WTC11 (cell line): ENCODE data around the gene CREB3. TPM values are rescaled to one million over a fixed set of nuclear protein-coding genes. Genes with fewer than 3 reads are reported as not detected.

Experiments
- ATAC-seq: fragments of 200-7000 bp; cut with Tn5 transposase; 2 replicates; pipeline ENCODE4 v1.10.0; 2021; ENCODE audit warnings: mild to moderate bottlenecking, moderate library complexity
- CTCF ChIA-PET: fragments of 300-600 bp; sonication (Branson Sonifier 250); formaldehyde crosslinking; loops from one replicate; lab custom pipeline; 2021; ENCODE audit warnings: antibody characterized with exemption; lab: Charles Lee
- POLR2A ChIA-PET: fragments of 350-600 bp; sonication (Branson Sonifier 250); formaldehyde crosslinking; loops from one replicate; lab custom pipeline; 2021; ENCODE audit warnings: antibody characterized with exemption; lab: Charles Lee
- DNase-seq: peaks from one replicate; pipeline ENCODE4 v3.0.0; 2021; ENCODE audit warnings: low spot score
- H3K27ac Mint-ChIP-seq: 2 replicates; pipeline ENCODE4 v1.8.0; 2021; ENCODE audit warnings: mixed read lengths
- H3K27me3 Mint-ChIP-seq: 2 replicates; pipeline ENCODE4 v1.8.0; 2021; ENCODE audit warnings: low read depth, mild to moderate bottlenecking, moderate library complexity, mixed read lengths
- H3K36me3 Mint-ChIP-seq: 2 replicates; pipeline ENCODE4 v1.8.0; 2021; ENCODE audit warnings: mixed read lengths
- H3K4me1 Mint-ChIP-seq: 2 replicates; pipeline ENCODE4 v1.8.0; 2022; ENCODE audit warnings: mixed read lengths
- H3K4me3 Mint-ChIP-seq: 2 replicates; pipeline ENCODE4 v1.8.0; 2021; ENCODE audit warnings: mild to moderate bottlenecking, moderate library complexity, mixed read lengths
- H3K9me3 Mint-ChIP-seq: 2 replicates; pipeline ENCODE4 v1.8.0; 2021; ENCODE audit warnings: mixed read lengths
- ATF1 ChIP-seq: sonication (generic); formaldehyde crosslinking; IDR thresholded peaks from 2 replicates; pipeline ENCODE4 v1.8.1; 2023; ENCODE audit warnings: mild to moderate bottlenecking, moderate library complexity, missing genetic modification reagents
- ATF2 ChIP-seq: sonication (generic); formaldehyde crosslinking; IDR thresholded peaks from 2 replicates; pipeline ENCODE4 v1.8.1; 2022; ENCODE audit warnings: low read depth, missing genetic modification reagents, borderline replicate concordance
- ATF3 ChIP-seq: sonication (generic); formaldehyde crosslinking; conservative IDR thresholded peaks from 2 replicates; pipeline ENCODE4 v1.8.1; 2022; ENCODE audit warnings: mild to moderate bottlenecking, missing genetic modification reagents
- CDX4 ChIP-seq: fragments of 250-450 bp; sonication (Bioruptor Pico); IDR thresholded peaks from 2 replicates; pipeline ENCODE4 v1.9.0; 2021; ENCODE audit warnings: moderate library complexity, mild to moderate bottlenecking, inconsistent platforms, borderline replicate concordance
- E2F1 ChIP-seq: sonication (generic); formaldehyde crosslinking; IDR thresholded peaks from 2 replicates; pipeline ENCODE4 v1.8.0; 2022; ENCODE audit warnings: mild to moderate bottlenecking, missing genetic modification reagents
- ETV6 ChIP-seq: sonication (generic); formaldehyde crosslinking; IDR thresholded peaks from 2 replicates; pipeline ENCODE4 v1.8.1; 2022; ENCODE audit warnings: mild to moderate bottlenecking, missing genetic modification reagents
- FOXP4 ChIP-seq: sonication (generic); formaldehyde crosslinking; IDR thresholded peaks from 2 replicates; pipeline ENCODE4 v1.8.0; 2022; ENCODE audit warnings: mild to moderate bottlenecking, missing genetic modification reagents
- IRF2 ChIP-seq: sonication (generic); formaldehyde crosslinking; IDR thresholded peaks from 2 replicates; pipeline ENCODE4 v1.8.0; 2022; ENCODE audit warnings: low read depth, missing genetic modification reagents, borderline replicate concordance
- JAZF1 ChIP-seq: fragments of 250-450 bp; sonication (Bioruptor Pico); IDR thresholded peaks from 2 replicates; pipeline ENCODE4 v1.9.0; 2021; ENCODE audit warnings: moderate library complexity, mild to moderate bottlenecking, inconsistent platforms
- NFATC4 ChIP-seq: fragments of 250-450 bp; sonication (Bioruptor Pico); IDR thresholded peaks from 2 replicates; pipeline ENCODE4 v1.9.0; 2021; ENCODE audit warnings: mild to moderate bottlenecking
- NFE2L1 ChIP-seq: sonication (generic); formaldehyde crosslinking; IDR thresholded peaks from 2 replicates; pipeline ENCODE4 v1.8.1; 2023; ENCODE audit warnings: missing genetic modification reagents
- NFYB ChIP-seq: sonication (generic); formaldehyde crosslinking; conservative IDR thresholded peaks from 2 replicates; pipeline ENCODE4 v1.8.0; 2022; ENCODE audit warnings: low read depth, missing genetic modification reagents
- RELA ChIP-seq: sonication (generic); formaldehyde crosslinking; IDR thresholded peaks from 2 replicates; pipeline ENCODE4 v1.8.1; 2022; ENCODE audit warnings: missing genetic modification reagents, mild to moderate bottlenecking, borderline replicate concordance
- RORB ChIP-seq: fragments of 250-450 bp; sonication (Bioruptor Pico); IDR thresholded peaks from 2 replicates; pipeline ENCODE4 v1.9.0; 2021; ENCODE audit warnings: mild to moderate bottlenecking
- STAT6 ChIP-seq: sonication (generic); formaldehyde crosslinking; conservative IDR thresholded peaks from 2 replicates; pipeline ENCODE4 v1.8.1; 2023; ENCODE audit warnings: mild to moderate bottlenecking, low read depth, missing genetic modification reagents, moderate library complexity
- TCF7 ChIP-seq: sonication (generic); formaldehyde crosslinking; IDR thresholded peaks from 2 replicates; pipeline ENCODE4 v1.8.0; 2022; ENCODE audit warnings: mild to moderate bottlenecking, low read depth, missing genetic modification reagents, moderate library complexity
- TEAD1 ChIP-seq: sonication (generic); formaldehyde crosslinking; IDR thresholded peaks from 2 replicates; pipeline ENCODE4 v1.8.0; 2022; ENCODE audit warnings: mild to moderate bottlenecking, missing genetic modification reagents
- ZNF121 ChIP-seq: sonication (generic); formaldehyde crosslinking; IDR thresholded peaks from 2 replicates; pipeline ENCODE4 v1.8.0; 2023; ENCODE audit warnings: missing genetic modification reagents
- ZNF138 ChIP-seq: sonication (generic); formaldehyde crosslinking; conservative IDR thresholded peaks from 2 replicates; pipeline ENCODE4 v1.8.1; 2022; ENCODE audit warnings: mild to moderate bottlenecking, moderate library complexity, missing genetic modification reagents
- ZNF317 ChIP-seq: sonication (generic); formaldehyde crosslinking; IDR thresholded peaks from 2 replicates; pipeline ENCODE4 v1.8.1; 2023; ENCODE audit warnings: low read depth, mild to moderate bottlenecking, moderate library complexity, missing genetic modification reagents, borderline replicate concordance
- ZNF423 ChIP-seq: fragments of 250-450 bp; sonication (Bioruptor Pico); IDR thresholded peaks from 2 replicates; pipeline ENCODE4 v2.1.2; 2022; ENCODE audit warnings: mild to moderate bottlenecking, moderate library complexity
- ZNF512 ChIP-seq: sonication (generic); formaldehyde crosslinking; IDR thresholded peaks from 2 replicates; pipeline ENCODE4 v1.8.1; 2022; ENCODE audit warnings: missing genetic modification reagents, borderline replicate concordance
- ZNF671 ChIP-seq: fragments of 250-450 bp; sonication (Bioruptor Pico); IDR thresholded peaks from 2 replicates; pipeline ENCODE4 v1.8.0; 2021; ENCODE audit warnings: mild to moderate bottlenecking
- total RNA-seq: library from RNA; stranded (reverse); gene quantifications from 3 replicates; pipeline ENCODE4 v1.2.3, GENCODE V29; 2021

The CREB3 gene
- total RNA-seq, 1 experiment from 2014 or later = 21.4 TPM

- H3K27me3 Mint-ChIP-seq = no peaks in the 10 kb centered on the region
- ATAC-seq (no peak), DNase-seq (peak; percentile 33)
- peak overlapping the region; percentile 47; the same call in 1 of the 2 replicates for H3K27ac Mint-ChIP-seq
- H3K4me3 Mint-ChIP-seq = peak overlapping the region; percentile 91
- H3K9me3 Mint-ChIP-seq = no peaks in the 10 kb centered on the region
- TF ChIP-seq FOXP4 (CRISPR knock-in tag) = no peak
- no peak for TF ChIP-seq STAT6 (CRISPR knock-in tag)
- no peak for TF ChIP-seq CDX4 (CRISPR knock-in tag)
- no peak for TF ChIP-seq ATF2 (CRISPR knock-in tag)
- TF ChIP-seq TCF7 = no peak
- TF ChIP-seq E2F1 (CRISPR knock-in tag) = no peak
- no peak for TF ChIP-seq ZNF671
- TF ChIP-seq, all 79 proteins: peak for 0
- ChIA-PET POLR2A (interaction anchor here (1.2 to 5.2 kb wide), 6 partner anchors 9 to 65 kb away, joined by 3 to 38 read pairs (median 16); partner anchors contain the start of genes ARHGEF39, CCDC107 and RMRP), CTCF (interaction anchor here (0.7 to 6.8 kb wide), 14 partner anchors 9 to 93 kb away, joined by 3 to 49 read pairs (median 12); partner anchors contain the start of genes ARHGEF39, CCDC107, RMRP and TESK1)
- H3K36me3 Mint-ChIP-seq = peaks cover 6% of the 10 kb centered on the region
- H3K4me1 Mint-ChIP-seq = peaks cover 23% of the 10 kb centered on the region
Observed at GRCh38 chr9:35691757-35692301, 40.6 kb upstream of the CREB3 start.

- Mint-ChIP-seq H3K36me3 (peaks cover 12% of the 10 kb centered on the region), H3K4me1 (peaks cover 7% of the 10 kb centered on the region), H3K27ac (no peak overlapping the region), H3K4me3 (no peak overlapping the region), H3K27me3 (no peaks in the 10 kb centered on the region), H3K9me3 (no peaks in the 10 kb centered on the region)
- CTCF ChIA-PET = interaction anchor here (0.7 to 6.8 kb wide), 44 partner anchors 9 to 584 kb away, joined by 3 to 127 read pairs (median 5); partner anchors contain the start of genes ARHGEF39, CCDC107, CREB3 and GBA2
- no peak for DNase-seq
- POLR2A ChIA-PET = interaction anchor here (0.7 to 1.7 kb wide), 9 partner anchors 10 to 1058 kb away, joined by 3 to 10 read pairs (median 5); partner anchors contain the start of genes ARHGEF39, CREB3 and TLN1
- TF ChIP-seq ATF1 (CRISPR knock-in tag) = no peak
- no peak for TF ChIP-seq ATF2 (CRISPR knock-in tag)
- TF ChIP-seq JAZF1 (CRISPR knock-in tag) = no peak
- no peak for TF ChIP-seq RELA (CRISPR knock-in tag)
- no peak for TF ChIP-seq IRF2 (CRISPR knock-in tag)
- TF ChIP-seq TEAD1 (CRISPR knock-in tag) = no peak
- TF ChIP-seq NFATC4 (CRISPR knock-in tag) = no peak
- no peak for TF ChIP-seq ZNF317 (CRISPR knock-in tag)
- TF ChIP-seq ATF3 (CRISPR knock-in tag) = no peak
- no peak for TF ChIP-seq ETV6
- TF ChIP-seq RORB (CRISPR knock-in tag) = no peak
- TF ChIP-seq ZNF512 (CRISPR knock-in tag) = no peak
- no peak for TF ChIP-seq ZNF138
- no peak for TF ChIP-seq ZNF423 (CRISPR knock-in tag)
- no peak for TF ChIP-seq NFE2L1
- no peak for TF ChIP-seq NFYB (CRISPR knock-in tag)
- no peak for TF ChIP-seq ZNF121 (CRISPR knock-in tag)
- ATAC-seq = no peak
Observed at GRCh38 chr9:35695943-35696401, 36.5 kb upstream of the CREB3 start.
